Measurements from ENCODE around the gene TCF12.

TCF12 gene

DNA sequence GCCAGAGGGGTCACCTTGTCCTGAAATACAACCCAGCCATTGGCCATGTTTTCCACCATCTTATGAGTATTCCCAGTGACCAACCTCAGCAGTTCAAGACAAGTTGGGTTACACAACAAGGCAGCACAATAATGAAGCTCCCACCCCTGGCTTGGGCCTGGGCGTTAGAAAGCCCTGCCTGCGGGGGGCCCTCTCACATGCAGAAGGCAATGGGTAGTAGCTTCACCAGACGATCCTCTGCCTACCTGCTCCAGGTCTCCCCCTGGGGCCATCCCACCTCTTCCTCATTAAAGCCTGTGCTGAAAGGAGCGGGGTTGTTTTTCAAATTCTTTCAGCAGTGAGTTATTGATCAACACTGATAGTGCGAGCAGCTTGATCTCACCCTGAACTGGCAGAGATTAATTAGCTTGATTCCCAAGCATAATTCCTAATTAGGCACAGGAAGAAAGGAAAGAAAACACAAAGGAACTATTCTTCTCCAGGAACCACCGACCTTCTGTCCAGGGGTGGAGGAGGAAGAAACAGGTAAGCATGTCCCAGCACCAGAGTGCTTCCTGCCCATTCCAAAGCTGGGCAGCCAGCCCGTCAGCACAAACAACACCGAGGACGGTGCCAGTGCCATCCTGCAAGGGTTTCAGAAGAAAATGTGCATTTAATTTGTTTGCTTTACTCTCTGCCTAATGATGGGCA, 378.2 kb downstream of the TCF12 start:
- no peak for DNase-seq (ENCODE audit: low read depth in 2 of 2)

DNA sequence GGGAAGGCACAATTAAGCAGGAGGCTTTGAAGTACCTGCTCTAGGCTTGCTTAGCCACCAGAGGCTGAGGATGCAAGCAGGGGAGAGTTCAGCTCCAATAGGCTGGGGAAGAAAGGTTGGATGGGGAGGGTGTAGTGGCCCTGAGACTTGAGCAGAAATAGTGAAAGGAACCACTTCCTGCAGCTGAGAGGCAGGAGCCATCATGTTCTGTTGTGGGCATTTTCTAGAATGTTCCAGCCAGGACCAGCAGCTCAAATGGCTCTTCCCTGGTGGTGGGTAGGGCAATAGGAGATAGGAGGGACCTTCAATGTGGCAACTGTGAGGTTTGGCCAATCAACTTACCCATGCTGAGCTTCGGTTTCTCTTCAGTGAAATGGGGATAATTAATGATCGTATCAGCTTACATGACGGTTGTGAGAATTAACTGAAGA, 378.7 kb downstream of the TCF12 start:
- DNase-seq (ENCODE audit: low read depth in 2 of 2), result no peak

DNA sequence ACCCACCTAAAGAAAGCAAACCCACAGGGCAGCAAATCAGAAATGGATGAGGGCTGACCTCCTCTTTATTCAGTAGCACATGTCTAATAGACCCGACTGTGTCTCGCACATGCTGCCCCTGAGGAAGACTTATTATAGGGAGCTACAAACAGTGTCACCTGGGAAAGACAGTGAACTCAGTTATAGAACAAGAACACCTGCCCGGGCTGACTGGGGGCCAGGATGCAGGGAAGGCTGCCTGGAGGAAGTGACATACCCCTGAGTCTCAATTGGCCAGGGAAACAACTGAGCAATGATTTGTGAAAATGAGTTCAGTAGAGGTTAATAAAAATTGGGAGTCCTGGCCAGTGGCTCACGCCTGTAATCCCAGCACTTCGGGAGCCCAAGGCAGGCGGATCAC, 379.2 kb downstream of the TCF12 start:
- no peak for DNase-seq (ENCODE audit: low read depth in 2 of 2)

DNA sequence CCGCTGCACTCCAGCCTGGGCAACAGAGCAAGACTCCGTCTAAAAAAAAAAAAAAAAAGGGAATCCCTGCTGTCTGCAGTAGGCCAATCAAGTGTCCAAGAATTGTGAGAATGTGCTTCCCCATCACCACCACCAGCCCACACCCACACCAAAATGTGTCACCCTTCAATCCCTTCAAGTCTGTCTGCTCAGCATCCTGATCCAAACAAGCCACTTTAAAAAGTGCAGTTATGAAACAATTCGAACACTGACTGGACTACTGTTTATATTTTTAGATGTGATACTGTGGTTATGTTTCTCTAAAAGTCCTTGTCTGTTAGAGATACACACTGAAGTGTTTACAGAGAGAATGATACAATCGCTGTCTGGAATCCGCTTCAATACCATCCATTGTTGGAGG, 379.8 kb downstream of the TCF12 start:
- no peak for DNase-seq (ENCODE audit: low read depth in 2 of 2)

DNA sequence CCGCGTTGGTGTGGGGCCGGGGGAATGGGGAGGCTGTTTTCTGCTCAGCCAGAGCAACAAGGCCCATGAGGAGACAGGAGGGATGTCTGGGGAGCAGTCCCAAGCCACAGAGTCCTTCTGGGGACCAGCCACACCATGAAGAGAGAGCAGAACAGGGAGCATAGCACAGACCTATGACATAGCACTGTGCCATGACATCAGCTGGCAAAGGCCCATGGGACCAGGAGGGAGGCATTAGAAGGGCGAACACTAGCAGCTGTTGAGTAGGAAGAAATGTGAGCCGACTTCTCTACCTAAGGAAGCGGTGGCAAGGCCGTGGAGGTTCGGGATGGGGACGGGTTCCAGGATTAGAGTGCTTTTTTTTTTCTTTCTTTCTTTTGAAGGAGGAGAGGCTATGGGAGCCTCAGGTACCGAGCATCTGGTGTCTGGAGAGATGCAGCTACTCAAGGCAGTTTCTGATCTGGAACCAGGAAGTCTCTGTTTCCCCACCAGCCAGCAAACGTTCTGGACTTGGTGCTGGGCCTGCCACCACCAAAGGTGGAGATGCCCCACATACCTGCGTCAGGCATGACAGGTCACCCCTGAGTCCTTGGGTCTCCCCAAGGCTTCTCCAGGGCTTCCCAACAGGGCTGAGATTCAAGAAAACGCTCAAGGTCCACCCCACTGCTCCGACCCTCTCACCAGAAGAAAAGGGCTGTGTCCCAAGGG, 380.6 kb downstream of the TCF12 start:
- DNase-seq (ENCODE audit: low read depth in 2 of 2), result no peak

DNA sequence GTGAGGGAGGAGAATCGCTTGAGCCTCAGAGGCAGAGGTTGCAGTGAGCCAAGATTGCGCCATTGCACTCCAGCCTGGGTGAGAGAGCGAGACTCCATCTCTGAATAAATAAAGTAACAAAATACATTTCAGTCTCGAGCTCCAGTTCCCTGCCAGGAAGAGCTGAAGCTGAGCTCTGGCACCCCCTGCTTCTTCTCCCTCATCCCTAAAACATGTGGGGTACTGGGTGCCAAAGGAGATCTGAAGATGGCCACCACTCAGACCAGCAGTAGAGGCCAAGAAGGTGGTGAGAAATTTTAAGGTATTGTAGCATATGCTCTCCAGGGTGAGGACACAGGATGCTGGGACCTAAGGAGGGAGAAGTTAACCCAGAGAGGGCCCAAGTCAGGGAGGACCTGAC, 382.9 kb downstream of the TCF12 start:
- no peak for DNase-seq (ENCODE audit: low read depth in 2 of 2)

DNA sequence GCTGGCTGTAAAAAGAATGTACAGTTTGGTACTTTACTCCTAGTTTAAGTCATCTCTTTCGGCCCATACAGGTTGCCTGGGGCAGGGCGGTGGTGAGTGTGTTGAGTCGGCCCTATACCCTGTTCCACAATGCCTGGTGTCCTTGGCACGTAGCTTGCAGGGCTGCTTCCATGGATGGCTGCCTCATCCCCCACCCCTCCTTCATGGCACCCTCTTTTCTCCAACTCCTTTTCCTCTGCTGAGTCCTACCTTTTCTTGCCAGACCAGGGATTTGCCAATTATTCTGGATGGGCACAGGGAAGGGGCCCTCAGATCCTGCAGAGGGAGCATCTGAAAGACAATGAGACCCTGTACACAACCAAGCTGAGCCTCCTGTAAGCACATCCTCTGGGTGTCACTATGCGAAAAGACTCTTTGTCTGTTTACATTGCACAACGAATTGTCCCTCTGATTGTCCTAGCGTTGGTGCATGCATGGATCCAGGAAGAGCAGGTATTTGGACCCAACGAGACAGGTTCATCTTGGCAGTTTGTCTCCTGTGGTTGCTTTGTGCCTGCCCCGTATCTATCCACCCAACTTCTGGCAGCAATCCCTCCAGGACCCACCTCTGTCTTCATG, 384.3 kb downstream of the TCF12 start:
- DNase-seq (ENCODE audit: low read depth in 2 of 2), result no peak

DNA sequence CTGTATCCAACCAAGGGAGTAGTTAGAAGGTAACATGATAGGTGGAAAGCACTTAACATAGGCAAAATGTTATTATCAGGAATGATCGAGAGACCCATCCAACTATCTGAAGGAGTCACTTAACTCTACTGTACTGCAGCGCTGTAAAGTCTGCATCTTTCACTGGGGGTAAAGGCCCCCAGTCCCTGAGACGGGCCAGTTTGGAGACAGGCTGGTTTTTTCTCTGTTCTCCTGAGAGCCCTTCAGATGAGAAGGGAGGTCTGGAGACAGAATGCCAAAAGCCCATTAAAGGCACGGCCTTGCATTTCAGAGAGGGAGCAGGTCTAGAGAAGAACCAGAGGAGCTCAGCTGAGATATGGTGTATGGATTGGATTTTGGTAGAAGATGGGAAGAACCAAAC, 386.6 kb downstream of the TCF12 start:
- DNase-seq (ENCODE audit: low read depth in 2 of 2), result no peak

DNA sequence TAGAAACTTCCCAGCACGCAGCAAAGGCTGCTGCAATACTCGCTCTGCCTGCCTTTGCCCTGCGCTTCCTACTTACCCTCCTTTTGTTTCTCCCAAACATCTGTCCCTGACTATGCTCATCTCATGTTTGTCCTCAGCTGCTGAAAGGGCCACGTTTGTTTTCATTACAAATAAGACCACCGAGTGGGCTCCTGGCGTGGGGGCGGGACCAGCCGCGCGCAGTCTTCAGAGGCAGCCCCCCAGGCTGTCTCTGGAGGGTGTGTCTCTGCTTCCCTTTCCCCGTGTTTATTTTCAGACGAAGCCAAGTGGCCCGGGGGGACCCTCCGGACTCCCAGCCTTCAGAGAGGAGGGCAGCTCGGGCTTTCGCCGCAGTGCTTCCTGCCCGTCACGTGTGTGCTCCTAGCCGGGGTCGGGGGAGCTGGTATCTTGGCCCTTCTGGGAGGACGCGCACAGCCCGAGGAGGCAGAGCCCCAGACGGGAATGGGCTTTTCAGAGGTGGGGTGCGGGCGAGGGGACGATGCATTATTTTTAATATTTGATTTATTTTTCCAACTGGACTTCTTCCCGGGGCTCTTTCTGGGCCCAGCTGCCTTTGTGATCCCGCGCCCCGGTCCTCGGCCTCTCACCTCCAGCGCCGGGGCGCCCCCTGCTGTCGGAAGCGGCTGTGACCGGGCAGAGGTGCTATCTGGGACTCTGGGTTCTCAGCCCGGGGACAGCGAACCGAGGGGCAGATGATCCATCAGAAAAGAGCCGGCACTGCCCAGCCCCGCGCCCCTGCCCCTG, 387.9 kb downstream of the TCF12 start:
- DNase-seq (ENCODE audit: low read depth in 2 of 2), result peak; percentile 84 to 88

DNA sequence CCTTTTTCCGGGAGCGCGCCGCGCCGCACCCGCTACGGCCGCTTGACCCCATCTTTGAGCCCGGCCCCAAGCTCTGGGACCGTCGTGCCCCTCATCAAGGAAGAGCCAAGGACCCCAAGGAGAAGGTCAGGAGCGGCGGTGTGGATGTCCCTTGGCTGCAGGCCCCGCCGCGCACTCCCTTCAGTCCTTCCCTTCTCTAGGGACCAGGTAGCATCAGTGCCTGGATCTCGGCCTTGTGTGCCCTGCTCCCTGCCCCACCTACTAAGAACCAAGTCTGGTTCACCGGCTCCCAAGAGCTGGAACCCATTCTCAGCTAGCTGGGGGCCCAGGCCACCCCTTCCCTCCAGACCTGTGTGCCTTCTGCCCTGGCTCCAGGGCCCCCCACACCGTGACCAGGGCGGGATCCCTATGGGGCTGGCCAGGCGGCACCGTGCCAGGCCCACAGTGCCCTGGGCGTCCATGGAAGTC, 388.5 kb downstream of the TCF12 start:
- no peak for DNase-seq (ENCODE audit: low read depth in 2 of 2)

DNA sequence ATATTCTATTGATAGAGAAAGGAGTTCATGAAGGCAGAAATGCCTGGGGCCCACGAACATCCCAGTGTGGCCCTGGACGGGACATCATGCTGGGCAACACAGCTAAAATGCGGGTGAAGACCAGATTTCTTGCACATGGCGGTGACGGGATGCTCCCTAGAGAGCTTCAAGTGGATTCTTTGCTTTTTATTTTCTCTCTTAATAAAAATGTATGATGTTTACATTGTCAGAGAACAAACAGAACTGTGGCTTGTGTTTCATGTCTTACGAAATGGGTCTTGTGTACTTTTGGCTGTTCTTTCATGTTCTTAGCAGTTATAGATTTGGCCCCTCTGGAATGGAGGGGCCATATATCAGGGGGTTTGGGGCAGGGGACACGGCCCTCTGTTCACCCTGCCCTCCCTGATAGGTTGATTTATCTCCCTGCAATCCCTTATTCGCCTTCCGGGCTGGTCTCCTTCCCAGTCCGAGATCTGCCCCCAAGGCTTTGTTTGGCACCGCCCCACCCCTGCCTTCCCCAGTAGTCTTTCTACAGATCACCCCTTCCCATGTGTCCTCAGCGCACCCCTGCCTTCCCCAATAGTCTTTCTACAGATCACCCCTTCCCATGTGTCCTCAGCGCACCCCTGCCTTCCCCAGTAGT, 389.2 kb downstream of the TCF12 start:
- no peak for DNase-seq (ENCODE audit: low read depth in 2 of 2)

DNA sequence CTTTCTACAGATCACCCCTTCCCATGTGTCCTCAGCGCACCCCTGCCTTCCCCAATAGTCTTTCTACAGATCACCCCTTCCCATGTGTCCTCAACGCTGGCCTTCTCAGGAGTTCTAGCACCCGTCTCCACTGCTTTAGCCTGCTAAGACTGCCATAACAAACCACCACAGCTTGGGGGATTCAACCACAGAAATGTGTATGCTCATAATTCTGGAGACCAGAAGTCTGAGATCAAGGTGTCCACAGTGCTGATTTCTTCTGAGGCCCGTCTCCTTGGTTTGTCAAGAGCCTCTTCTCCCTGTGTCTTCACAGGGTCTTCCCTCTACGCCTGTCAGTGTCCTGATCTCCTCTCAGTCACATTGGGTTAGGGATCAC, 389.7 kb downstream of the TCF12 start:
- DNase-seq (ENCODE audit: low read depth in 2 of 2), result no peak

DNA sequence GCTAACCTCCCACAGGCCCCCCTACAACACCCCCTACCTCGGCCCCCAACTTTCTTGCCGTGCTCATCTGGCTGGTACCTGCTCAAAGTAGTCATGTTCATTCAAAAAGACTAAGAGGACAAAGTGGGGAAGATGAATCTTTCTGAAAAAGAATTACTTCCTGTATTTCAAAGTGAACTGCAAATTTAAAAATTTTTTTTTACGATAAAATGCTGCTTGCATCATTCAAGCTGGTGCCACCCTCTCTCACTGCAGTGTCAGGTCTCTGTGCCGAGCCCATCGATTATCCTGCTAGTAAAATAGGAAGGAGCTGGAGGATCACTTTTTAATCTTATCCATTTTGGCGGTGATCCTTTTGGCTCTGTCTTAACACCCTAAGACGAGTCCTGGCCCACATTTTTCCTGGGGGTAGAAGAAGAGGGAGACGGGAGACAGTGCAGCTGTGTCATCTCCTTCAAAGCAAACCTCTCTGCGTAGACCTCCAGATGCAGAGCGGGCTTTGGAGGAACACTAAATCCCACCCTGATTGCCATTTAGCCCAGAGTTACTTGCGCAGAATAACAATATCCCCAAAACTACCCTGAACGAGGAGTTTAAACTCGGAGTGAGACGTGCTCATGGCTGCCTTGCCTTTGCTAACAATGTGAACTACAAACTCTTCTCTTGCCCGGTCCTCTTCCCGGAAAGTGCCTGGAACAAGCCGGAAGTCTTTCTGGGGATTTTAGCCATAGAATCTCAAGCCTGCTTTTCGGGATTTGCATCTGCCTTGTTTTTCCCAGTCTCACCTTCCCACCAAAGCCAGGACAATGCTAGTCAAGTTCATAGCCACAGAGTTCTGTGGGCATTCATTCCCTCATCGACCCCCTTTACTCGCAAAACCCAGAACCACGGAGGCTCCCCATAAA, 391.7 kb downstream of the TCF12 start:
- DNase-seq (ENCODE audit: low read depth in 2 of 2), result no peak

DNA sequence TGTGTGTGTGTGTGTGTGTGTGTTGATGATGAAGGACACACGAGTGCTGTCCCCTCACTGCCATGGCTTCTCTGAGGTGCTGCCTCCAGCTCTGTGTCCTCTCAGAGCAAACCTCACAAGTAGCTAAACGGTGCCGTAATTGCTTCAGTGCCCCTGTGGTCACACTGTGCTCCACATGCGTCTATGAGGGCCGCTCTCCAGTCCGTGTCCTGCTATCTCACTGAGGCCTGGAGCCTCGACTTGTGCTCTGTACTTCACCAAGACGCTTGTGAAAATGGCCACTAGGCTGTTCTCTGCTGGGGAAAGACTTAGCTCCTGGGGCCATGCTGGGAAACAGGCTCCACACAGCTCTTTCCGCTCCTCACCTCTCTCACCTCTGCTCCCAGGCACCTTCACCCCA, 392.4 kb downstream of the TCF12 start:
- no peak for DNase-seq (ENCODE audit: low read depth in 2 of 2)

DNA sequence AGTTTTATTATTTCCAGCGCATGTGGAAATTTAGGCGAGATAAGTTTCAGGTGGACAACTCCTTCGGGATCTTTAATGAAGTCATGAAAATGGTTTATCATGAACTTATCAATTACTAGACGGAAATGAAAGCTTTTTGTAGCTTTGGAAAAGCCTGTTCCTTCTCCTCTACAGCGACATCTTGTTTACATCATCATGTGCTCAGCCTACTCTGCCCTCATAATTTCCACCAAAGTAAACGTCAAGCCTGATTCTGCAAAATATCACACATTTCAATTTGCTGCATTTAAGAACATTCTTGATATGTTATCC, 393.5 kb downstream of the TCF12 start:
- DNase-seq (ENCODE audit: low read depth in 2 of 2), result no peak

DNA sequence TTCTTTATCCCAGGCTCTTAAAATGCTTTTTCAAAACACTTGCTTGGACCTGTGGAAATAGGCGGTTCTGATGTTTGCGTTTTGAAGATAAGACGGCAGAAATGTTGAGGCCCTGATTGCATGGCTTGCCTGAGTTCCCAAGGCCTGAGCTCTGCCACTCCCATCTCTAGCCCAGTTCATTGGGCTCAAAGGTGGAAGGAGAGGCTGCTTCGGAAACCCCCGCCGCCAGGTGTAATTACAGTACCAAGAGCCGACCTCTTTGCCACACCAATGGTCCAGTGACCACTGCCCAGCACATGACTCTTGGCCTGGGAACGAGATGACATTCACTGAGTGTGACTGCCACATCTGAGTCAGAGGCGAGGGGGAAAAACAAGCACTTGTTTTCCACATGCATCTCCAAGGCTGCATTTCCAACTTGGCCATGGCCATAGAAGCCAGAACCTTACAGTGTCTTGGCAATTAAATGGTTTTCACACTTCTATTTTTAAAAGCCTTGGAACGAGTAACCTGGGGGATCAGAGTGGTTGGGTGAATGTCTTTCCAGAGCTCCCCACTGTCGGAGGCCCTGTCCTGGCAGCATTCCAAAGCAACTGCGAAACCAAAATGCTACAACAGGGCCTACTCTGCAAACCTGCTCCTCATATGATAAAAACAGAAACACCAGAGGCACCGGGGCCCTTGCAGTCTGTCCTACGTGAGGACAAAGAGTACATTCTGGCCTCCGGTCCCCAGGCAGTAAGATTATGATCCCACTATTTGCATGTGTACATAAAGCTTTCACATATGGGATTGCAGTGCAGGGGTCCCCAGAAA, 394.1 kb downstream of the TCF12 start:
- no peak for DNase-seq (ENCODE audit: low read depth in 2 of 2)

DNA sequence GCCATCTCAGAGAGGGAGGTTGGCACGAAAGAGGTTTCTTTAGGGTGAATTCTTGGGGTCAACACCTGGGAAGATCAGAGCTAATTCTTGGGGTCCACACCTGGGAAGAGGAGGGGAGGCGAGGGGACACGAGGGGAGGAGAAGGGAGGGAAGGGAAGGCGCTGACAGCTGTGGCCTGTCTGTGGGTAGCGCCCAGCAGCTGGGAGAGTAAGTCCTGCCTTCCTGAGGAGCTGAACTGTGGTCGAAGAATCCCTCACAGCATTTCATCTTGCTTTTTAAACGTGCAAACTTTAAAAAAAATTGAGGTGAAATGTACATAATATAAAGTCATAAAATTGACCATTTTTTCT, 394.7 kb downstream of the TCF12 start:
- DNase-seq (ENCODE audit: low read depth in 2 of 2), result no peak

DNA sequence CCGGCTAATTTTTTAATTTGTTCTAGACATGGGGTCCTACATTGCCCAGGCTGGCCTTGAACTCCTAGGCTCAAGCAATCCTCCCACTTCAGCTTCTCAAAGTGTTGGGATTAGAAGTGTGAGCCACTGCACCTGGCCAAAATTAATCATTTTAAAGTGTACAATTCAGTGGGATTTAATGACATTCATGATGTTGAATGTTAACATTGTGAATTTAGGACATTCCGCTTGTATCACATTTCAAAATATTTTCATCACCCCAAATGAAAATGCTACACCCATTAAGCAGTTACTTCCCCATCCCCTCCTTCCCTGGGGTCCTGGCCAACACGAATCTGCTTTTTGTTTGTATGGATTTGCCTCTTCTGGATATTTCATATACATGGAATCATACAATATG, 395.8 kb downstream of the TCF12 start:
- no peak for DNase-seq (ENCODE audit: low read depth in 2 of 2)

DNA sequence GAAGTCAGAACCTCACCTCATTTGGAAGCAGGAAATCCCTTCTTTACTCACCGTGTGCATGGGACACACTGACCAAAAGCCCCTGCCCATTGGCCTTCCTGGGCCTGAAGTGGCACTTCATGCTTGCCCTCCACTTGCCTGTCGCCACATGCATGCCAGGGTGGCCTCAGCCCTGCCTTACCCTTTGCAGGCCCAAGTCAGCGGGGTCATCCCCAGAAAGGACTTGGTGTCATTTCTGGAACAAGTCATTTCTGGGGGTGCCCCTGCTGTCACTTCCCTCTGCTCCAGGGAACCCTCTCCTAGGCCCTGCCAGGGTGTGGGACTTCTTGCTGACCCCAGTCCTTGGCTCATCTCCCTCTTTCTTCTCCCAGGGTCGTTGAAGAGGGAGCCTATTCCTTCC, 398.0 kb downstream of the TCF12 start:
- DNase-seq (ENCODE audit: low read depth in 2 of 2), result no peak

DNA sequence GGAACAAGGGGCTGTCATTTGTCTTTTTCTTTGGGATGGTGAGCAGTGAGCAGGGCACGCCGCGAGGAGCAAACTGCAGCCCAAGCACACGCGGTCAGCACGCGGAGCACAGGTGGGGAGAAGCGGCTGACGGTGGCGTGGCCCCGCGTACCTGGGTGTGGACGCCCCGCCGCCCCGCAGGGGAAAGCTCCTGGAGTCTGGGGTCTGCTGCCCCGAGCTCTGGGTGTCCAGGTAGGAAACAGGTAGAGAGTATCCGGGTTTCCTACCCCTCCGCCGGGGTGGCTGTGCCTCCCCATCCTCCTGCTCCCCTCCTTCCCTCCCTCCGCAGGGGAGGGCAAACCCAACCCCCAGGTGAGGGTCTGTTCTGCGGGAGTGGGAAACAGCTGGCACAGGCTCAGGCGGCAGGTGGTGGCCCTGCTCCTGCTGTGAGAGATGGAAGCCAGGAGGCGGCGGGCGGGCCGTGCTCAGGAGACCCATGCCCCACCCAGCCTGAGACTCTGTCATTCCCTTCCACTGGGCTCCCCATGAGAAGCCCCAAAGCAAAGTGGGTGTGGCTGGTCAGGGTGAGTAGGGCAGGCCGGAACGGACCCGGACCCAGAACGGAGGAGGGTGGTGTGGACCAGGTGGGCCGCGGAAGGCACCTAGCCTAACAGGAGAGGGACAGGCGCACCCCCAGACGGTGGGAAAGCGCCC, 400.9 kb downstream of the TCF12 start:
- DNase-seq (ENCODE audit: low read depth in 2 of 2), result no peak
